Measurements from ENCODE around the gene CHST7. TPM values are rescaled to one million over a fixed set of nuclear protein-coding genes. Genes with fewer than 3 reads are reported as not detected.

The CHST7 gene
- total RNA-seq, result 20.1 and 23.0 TPM in 2 replicates

GRCh38 chrX:46573331-46573891 is at the start of gene CHST7:
Gene CHST7 (plus strand): TSS chrX:46573765. CDS start chrX:46573932, 167 bp downstream.

GRCh38 chrX:46545111-46546005 is 28.2 kb upstream of the CHST7 start, which contains the start of gene ZNF674:
Gene ZNF674 (minus strand): TSS chrX:46545421. CDS start chrX:46542087, 3,334 bp downstream.

Small RNA genes within 50 kb of the gene (small RNA-seq; reads per million reads assigned to genes)
- gene RF00017, result not detected

Other genes with a start within 250 kb of the CHST7 start
- gene ZNF674, start 28.3 kb upstream of the CHST7 start, total RNA-seq, result 4.0 and 6.0 TPM in 2 replicates
- 27.1 and 29.9 TPM in 2 replicates for gene SLC9A7, start 185.4 kb downstream of the CHST7 start, total RNA-seq

Measured in thoracic aorta endothelial cell (primary cell).